Progenitor cell of endocrine pancreas (in vitro differentiated cells): Measurements from ENCODE around the gene ZNF606. TPM values are rescaled to one million over a fixed set of nuclear protein-coding genes. Genes with fewer than 3 reads are reported as not detected.
"Not testable (repeated sequence)": the region's sequence is repeated elsewhere in the genome, so short reads cannot be mapped to it uniquely, and the experiment has no call there.

Experiments used
- DNase-seq: peaks from one replicate; pipeline ENCODE4 v3.0.0; 2021; ENCODE audit warnings: low spot score; ENCODE audit not compliant: unreplicated experiment
- H3K27ac Mint-ChIP-seq: 2 replicates; pipeline ENCODE4 v1.8.0; 2021; ENCODE audit warnings: mild to moderate bottlenecking, moderate library complexity, mixed read lengths
- H3K27me3 Mint-ChIP-seq: 2 replicates; pipeline ENCODE4 v1.8.0; 2021; ENCODE audit warnings: mixed read lengths
- H3K36me3 Mint-ChIP-seq: 2 replicates; pipeline ENCODE4 v1.8.0; 2022; ENCODE audit warnings: mixed read lengths; ENCODE audit not compliant: insufficient read depth
- H3K4me1 Mint-ChIP-seq: 2 replicates; pipeline ENCODE4 v1.8.0; 2021; ENCODE audit warnings: low read depth, mixed read lengths
- H3K4me3 Mint-ChIP-seq: 2 replicates; pipeline ENCODE4 v1.8.0; 2021; ENCODE audit warnings: low read depth, mild to moderate bottlenecking, moderate library complexity, mixed read lengths
- H3K9me3 Mint-ChIP-seq: 2 replicates; pipeline ENCODE4 v1.8.0; 2021; ENCODE audit warnings: low read depth, mixed read lengths
- total RNA-seq: library from RNA; stranded (reverse); gene quantifications from 2 replicates; pipeline ENCODE4 v1.2.1, GENCODE V29; 2021
- TF ChIP-seq, protein P1 (sequence below): fragments of 200-600 bp; sonication (generic); IDR thresholded peaks from one replicate; pipeline ENCODE4 v1.5.0; 2021; ENCODE audit warnings: antibody characterized with exemption, mild to moderate bottlenecking; ENCODE audit not compliant: unreplicated experiment

ZNF606 gene
- total RNA-seq, 1 donor from 2014 or later: 49.0 TPM

DNA sequence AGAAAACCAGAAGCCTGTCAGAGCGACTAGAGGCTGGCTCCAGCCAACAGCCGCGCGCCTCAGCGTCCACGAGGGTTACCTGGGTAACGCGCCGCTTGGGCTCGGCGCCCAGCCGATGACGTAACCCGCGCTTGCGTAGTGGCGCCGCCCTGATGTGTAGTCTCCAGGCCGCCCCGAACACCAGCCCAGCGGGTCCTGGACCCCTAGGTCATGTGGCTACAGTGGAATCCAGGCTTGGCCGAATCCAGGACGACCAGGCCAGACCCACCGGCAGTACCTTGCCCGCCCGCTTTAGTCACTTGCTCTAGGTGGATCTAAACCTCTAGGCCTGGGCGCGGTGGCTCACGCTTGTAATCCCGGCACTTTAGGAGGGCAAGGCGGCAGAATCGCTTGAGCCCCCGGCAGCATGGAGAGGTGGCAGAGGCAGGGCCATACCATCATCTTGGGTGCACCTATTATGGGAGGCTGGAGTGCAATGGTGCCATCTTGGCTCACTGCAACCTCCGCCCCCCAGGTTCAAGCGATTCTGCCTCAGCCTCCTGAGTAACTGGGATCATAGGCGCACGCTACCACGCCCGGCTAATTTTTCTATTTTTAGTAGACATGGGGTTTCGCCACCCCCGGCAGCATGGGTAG, 7.2 kb upstream of the ZNF606 start:
- no peak overlapping the region for H3K27ac Mint-ChIP-seq
- TF ChIP-seq, protein P1, sequence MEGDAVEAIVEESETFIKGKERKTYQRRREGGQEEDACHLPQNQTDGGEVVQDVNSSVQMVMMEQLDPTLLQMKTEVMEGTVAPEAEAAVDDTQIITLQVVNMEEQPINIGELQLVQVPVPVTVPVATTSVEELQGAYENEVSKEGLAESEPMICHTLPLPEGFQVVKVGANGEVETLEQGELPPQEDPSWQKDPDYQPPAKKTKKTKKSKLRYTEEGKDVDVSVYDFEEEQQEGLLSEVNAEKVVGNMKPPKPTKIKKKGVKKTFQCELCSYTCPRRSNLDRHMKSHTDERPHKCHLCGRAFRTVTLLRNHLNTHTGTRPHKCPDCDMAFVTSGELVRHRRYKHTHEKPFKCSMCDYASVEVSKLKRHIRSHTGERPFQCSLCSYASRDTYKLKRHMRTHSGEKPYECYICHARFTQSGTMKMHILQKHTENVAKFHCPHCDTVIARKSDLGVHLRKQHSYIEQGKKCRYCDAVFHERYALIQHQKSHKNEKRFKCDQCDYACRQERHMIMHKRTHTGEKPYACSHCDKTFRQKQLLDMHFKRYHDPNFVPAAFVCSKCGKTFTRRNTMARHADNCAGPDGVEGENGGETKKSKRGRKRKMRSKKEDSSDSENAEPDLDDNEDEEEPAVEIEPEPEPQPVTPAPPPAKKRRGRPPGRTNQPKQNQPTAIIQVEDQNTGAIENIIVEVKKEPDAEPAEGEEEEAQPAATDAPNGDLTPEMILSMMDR: no peak
- H3K4me3 Mint-ChIP-seq: no peak overlapping the region
- H3K27me3 Mint-ChIP-seq: no peaks in the 10 kb centered on the region
- peaks cover 72% of the 10 kb centered on the region for H3K36me3 Mint-ChIP-seq
- DNase-seq: no peak
- no peaks in the 10 kb centered on the region for H3K4me1 Mint-ChIP-seq
- H3K9me3 Mint-ChIP-seq: peaks cover 58% of the 10 kb centered on the region

DNA sequence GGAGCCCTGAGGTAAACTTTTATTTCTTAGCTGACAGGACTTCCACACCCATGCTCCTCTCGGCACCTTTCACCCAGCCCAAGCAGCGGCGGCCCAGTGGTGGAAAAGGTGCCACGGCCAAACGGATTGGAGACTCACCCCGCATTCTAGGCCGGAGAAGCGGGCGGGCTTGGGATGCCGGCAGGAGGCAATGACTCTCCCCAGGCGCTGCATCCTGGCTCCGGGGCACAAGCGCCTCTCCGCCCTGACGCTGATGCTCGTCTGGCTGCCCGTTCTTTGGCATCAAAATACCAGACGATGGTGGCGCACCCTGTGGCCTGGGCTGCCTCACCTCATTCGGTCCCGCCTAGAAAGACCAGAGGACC, 6.7 kb upstream of the ZNF606 start:
- TF ChIP-seq, protein P1: no peak
- no peaks in the 10 kb centered on the region for H3K27me3 Mint-ChIP-seq
- H3K4me3 Mint-ChIP-seq: no peak overlapping the region
- H3K4me1 Mint-ChIP-seq: no peaks in the 10 kb centered on the region
- H3K36me3 Mint-ChIP-seq: peaks cover 75% of the 10 kb centered on the region
- H3K9me3 Mint-ChIP-seq: peaks cover 62% of the 10 kb centered on the region
- DNase-seq: no peak
- H3K27ac Mint-ChIP-seq: peak overlapping the region; percentile 59

DNA sequence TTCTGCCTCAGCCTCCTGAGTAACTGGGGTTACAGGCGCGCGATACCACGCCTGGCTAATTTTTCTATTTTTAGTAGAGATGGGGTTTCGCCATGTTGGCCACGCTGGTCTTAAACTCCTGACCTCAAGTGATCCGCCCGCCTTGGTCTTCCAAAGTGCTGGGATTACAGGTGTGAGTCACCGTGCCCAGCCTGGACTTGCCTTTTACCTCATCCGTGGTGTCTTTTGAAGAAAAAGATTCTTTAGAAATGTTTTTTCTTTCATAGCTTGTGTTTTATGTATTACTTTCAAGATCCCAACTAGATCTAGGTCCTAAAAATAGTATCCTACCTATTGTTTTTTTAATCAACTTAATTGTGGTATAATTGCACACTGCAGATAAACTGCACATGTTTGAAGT, 6.3 kb upstream of the ZNF606 start:
- not testable (repeated sequence) for DNase-seq, H3K27me3 Mint-ChIP-seq, H3K4me3 Mint-ChIP-seq, H3K4me1 Mint-ChIP-seq
- H3K27ac Mint-ChIP-seq: peak overlapping the region; percentile 59
- peaks cover 66% of the 10 kb centered on the region for H3K9me3 Mint-ChIP-seq
- peaks cover 79% of the 10 kb centered on the region for H3K36me3 Mint-ChIP-seq

DNA sequence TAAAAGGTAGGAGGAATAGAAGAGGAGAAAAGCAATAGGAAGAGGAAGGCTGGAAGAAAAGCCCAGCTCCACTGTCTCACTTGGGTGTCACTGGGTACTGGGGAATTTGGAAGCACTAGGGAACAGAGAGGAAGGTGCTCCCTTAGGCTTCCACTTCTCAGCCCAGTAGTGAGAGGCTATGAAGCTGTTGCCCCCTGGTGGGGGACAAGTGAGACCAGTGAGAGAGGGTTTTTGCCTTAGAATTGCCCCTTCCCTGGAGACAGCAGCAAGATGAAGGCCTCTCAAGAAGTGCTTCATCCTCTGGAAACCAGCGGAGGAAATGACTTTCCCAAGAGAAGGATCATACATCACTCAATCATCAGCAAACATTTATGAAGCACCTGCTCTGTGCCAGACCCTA, 4.7 kb upstream of the ZNF606 start:
- TF ChIP-seq, protein P1: no peak
- no peaks in the 10 kb centered on the region for H3K4me1 Mint-ChIP-seq
- no peak overlapping the region for H3K4me3 Mint-ChIP-seq
- DNase-seq: no peak
- H3K27ac Mint-ChIP-seq: no peak overlapping the region
- H3K27me3 Mint-ChIP-seq: no peaks in the 10 kb centered on the region
- peaks cover 74% of the 10 kb centered on the region for H3K36me3 Mint-ChIP-seq
- H3K9me3 Mint-ChIP-seq: peaks cover 56% of the 10 kb centered on the region

DNA sequence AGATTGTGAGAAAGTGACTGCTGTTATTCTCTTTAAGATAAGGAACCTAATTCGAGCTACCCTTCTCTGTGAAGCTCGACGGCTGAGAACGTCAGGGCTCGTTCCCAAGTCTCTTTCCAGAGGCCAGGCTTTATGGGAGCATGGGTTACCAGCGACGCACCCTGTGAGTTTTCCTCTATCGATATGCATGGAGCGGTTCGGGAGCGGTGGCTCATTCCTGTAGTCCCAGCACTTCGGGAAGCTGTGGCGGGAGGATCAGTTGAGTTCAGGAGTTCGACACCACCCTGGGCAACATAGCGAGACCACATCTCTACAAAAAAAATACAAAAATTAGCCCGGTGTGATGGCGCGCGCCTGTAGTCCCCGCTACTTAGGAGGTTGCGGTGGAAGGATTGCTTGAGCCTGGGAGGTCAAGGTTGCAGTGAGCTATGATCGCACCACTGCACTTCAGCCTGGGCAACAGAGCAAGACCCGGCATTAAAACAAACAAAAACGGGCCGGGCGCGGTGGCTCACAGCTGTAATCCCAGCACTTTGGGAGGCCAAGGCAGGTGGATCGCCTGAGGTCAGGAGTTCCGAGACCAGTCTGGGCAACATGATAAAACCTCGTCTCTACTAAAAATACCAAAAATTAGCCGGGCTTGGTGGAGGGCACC, 681 bp upstream of the ZNF606 start:
- Mint-ChIP-seq H3K27ac (peak overlapping the region; percentile 94), H3K36me3 (peaks cover 88% of the 10 kb centered on the region), H3K4me1 (peaks cover 8% of the 10 kb centered on the region), H3K4me3 (peak overlapping the region; percentile 87), H3K9me3 (peaks cover 58% of the 10 kb centered on the region), H3K27me3 (no peaks in the 10 kb centered on the region)
- DNase-seq: no peak
- TF ChIP-seq, protein P1: no peak

DNA sequence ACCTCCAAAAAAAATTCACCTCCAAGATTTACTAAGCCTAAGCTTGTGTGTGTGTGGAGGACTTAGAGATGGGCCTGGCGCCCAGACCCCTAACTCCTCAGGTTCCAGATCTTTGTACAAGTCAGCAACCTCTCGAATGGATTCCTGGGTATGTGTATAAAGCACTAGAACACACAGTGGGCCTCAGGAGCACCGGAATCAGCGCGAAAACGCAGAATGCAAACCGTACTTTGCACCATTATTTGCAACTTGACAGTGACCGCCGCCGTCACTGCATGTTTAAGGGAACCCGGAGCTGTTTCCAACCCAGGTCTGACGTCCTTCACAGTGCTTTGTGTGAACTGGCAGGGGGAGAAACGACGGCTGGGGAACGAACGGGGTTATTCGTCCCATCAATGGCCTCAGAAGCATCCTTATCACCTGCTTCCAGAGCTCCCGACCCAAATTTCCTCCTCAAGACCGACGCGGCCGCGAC, 688 bp downstream of the ZNF606 start:
- TF ChIP-seq, protein P1: no peak
- peak overlapping the region; percentile 97 for H3K27ac Mint-ChIP-seq
- peaks cover 90% of the 10 kb centered on the region for H3K36me3 Mint-ChIP-seq
- H3K9me3 Mint-ChIP-seq: peaks cover 59% of the 10 kb centered on the region
- H3K4me1 Mint-ChIP-seq: peaks cover 8% of the 10 kb centered on the region
- peak overlapping the region; percentile 87 for H3K4me3 Mint-ChIP-seq
- no peaks in the 10 kb centered on the region for H3K27me3 Mint-ChIP-seq
- no peak for DNase-seq
